Medulla oblongata (tissue), 1 donor: ENCODE data around the gene ARHGEF35.
"Not testable (repeated sequence)": the region's sequence is repeated elsewhere in the genome, so short reads cannot be mapped to it uniquely, and the experiment has no call there.

ENCODE experiments used
- DNase-seq: peaks from one replicate; pipeline ENCODE4 v3.0.0-alpha.2; 2015; ENCODE audit errors: extremely low spot score

Gene ARHGEF35

DNA sequence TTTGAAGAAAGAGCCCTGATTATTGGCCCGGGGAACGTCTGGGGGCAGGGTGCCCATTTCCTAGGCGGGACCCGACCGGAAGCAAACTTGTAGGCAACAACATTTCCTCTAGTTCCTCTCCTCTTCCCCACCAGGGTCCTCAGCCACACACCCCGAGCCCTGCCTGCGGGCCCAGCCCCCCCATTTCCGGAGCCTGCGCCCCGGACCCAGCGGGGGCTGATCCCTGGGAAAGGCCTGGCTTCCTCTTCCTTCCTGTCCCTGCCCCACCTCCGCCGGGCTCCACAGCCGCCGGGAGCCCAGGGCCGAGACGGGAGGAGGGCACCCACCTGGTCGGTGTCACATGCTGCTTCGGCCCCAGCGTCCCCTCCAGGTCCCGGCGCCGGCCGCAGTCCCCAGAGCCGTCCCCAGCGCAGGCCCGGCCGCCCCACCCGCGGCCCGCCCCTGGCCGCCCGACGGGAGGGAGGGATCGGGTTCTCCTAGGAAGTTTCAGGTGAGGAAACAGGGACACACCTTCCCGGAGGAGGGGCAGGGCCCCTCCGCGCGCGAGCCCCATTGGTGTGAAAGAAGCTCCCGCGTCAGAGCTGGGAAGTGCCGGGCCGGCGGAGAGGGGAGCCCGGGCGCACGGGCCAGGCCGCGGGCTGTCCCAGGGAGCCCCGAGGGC lies at the start of gene ARHGEF35:
Gene ARHGEF35, minus strand, starts transcription at position 622 of the 661 bp plus-strand sequence. CDS start 7,450 bp downstream, outside the sequence.
- not testable (repeated sequence) for DNase-seq

DNA sequence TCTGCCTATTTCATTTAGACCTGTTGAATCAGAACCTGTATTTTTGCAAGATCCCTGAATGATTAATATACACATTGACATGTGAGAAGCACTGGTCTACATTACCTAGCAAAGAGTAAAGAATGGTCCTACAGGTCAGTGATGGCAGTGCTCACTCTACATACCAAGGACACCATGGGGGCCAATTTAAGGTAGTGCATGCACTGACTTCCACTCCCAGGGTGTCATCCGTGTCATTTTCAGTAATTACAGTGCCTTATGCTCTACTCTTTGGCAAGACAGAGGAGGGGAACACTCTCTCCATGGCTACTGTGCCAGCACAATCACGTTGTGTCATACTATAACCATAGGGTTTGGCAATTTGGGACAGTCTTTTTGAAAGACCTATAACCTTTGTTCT lies 49.7 kb upstream of the ARHGEF35 start:
- not testable (repeated sequence) for DNase-seq

- DNase-seq, result not testable (repeated sequence)
These were observed 43.7 kb upstream of the ARHGEF35 start, which contains the start of gene OR2A42 for GRCh38 chr7:144239365-144239764. Gene OR2A42 (minus strand): TSS chr7:144239605. CDS start chr7:144232843, 6,762 bp downstream.

GRCh38 chr7:144238530-144239082 lies 43.0 kb upstream of the ARHGEF35 start:
- not testable (repeated sequence) for DNase-seq

- DNase-seq, result not testable (repeated sequence)
These were observed 37.4 kb upstream of the ARHGEF35 start for GRCh38 chr7:144233039-144233438.

- not testable (repeated sequence) for DNase-seq
These were observed 35.4 kb upstream of the ARHGEF35 start for GRCh38 chr7:144231027-144231426.

GRCh38 chr7:144228810-144229209 lies 33.2 kb upstream of the ARHGEF35 start:
- not testable (repeated sequence) for DNase-seq

DNA sequence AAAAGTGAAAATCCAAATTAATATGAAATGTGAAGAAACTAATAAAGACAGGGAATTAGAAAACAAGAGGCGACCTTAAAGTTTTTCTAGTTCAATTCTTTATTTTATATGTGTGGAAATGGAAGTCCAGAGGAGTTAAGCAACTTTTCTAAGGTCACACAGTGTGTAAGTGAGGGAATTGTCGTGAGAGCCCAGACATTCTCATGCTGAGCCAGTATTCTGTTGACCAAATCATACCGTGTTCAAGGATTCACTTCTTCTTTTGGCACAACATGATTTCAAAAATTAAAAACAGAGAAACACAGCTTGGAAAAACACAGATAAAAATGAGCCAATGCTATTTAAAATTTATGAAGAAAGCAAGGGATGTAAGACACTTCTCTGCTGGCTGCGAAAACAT lies 31.2 kb upstream of the ARHGEF35 start:
- DNase-seq, result not testable (repeated sequence)

DNA sequence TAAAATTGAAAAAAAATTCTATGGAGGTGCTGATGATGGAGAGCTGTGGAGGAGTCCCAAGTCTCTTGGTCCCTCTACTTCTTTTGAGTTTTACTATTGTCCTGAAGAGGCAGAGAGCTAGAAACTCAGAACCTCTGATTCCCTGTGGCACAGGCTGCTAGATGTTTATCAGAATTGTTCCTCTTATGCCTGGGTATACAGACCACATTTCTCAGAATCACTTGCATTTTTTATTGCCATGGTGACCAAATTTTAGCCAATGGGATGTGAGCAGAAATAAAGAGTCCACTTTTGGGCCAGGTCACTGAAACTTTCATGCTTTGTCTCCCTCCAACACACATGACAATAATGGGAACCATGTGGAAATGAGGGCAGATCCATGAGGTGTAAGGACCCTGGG lies 28.0 kb upstream of the ARHGEF35 start:
- DNase-seq, result not testable (repeated sequence)

DNA sequence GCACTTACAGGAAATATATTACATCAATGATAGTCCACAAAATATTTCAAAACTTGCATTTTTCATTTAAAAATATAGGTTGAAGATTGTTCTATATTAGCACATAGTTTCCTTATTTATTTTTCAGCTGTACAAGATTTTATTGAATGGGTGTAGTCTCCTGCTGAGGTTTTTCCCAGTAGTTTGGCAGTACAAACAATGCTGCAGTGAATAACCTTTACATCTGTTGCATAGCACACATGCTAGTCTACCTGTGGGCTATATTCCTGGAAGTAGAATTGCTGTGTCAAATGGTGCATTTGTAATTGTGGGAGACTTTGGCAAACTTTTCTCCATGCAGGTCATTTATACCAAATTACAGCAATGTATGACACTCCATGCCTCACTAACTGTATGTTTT lies 24.9 kb upstream of the ARHGEF35 start:
- DNase-seq, result not testable (repeated sequence)

DNA sequence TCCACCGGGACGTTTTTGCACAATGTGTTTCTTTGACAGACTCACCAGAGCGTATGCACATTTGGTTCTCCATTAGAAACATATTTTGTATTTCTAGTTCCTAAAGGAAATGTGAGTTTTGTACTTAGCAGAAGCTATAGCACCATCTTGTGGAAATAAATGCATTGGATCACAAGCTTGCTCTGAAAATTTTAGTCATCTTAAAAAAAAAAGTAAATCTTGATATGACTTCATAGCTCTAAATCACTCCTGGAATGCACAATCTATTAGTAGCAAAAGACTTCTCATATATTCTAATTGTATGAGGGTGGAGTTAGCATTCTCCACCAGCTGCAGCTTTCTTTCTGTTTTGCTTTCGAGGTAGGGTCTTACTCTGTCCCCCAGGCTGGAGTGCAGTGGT lies 23.5 kb upstream of the ARHGEF35 start:
- not testable (repeated sequence) for DNase-seq

DNA sequence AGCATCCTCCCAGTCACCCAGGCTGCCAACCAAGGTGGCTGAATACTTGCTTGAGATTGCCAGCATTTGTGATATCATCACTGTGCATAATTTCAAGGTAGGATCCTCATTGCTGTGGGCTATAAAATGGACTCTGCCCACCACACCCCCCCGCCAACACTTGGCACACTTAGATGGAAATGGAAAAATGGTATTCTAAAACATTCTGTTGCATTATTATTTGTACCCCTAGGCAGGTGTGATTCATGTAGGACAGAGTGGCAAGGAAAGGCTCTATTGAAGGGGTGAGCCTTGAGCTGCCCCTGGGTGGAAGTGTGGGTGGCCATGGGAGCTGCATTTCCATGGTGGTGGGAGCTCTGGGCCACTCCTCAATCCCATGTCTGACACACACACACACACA lies 22.9 kb upstream of the ARHGEF35 start:
- not testable (repeated sequence) for DNase-seq

GRCh38 chr7:144217200-144217599 lies 21.6 kb upstream of the ARHGEF35 start:
- not testable (repeated sequence) for DNase-seq

- not testable (repeated sequence) for DNase-seq
These were observed 9.7 kb upstream of the ARHGEF35 start for GRCh38 chr7:144205306-144205705.

- DNase-seq, result not testable (repeated sequence)
These were observed 7.5 kb upstream of the ARHGEF35 start for GRCh38 chr7:144203086-144203485.

- DNase-seq, result not testable (repeated sequence)
These were observed 6.3 kb upstream of the ARHGEF35 start for GRCh38 chr7:144201978-144202377.

- not testable (repeated sequence) for DNase-seq
These were observed 3.3 kb upstream of the ARHGEF35 start for GRCh38 chr7:144198934-144199333.

DNA sequence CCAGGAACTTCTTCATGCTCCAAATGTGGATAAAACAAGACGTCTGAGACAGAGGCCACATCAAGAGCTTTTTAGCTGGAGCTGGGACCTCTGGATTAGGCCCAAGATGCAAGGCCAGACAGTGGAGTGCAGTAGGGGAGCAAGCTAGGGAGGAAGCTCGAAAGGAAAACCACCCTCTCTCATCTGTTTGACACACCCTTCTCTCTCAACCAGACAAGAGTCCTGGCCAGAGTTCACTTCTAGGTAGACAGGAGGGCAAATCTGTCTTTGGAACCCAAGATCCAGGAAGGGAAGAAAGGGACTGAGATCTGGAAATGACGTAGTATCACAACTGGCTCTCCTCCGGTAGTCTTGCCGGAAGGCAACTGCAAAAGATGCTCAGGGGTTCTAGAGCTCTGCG lies 1.2 kb downstream of the ARHGEF35 start:
- not testable (repeated sequence) for DNase-seq

DNA sequence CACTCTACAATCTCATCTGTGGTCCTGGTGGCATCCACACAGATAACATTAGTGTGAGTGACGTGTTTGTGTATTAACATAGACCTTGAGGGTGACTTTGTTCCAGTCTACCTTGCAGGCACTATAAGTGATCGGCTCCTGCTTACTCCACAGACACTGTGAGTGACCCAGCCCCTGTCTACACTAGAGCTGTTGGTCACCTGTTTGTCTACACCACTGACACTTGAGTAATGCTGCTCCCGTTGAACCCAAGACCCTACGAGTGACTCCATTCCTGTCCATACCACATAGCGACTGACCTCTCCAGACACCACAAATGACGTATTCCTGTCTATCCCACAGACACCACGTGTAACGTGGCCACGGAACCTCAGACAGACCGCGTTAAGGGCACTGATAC lies 1.9 kb downstream of the ARHGEF35 start:
- DNase-seq, result not testable (repeated sequence)

DNA sequence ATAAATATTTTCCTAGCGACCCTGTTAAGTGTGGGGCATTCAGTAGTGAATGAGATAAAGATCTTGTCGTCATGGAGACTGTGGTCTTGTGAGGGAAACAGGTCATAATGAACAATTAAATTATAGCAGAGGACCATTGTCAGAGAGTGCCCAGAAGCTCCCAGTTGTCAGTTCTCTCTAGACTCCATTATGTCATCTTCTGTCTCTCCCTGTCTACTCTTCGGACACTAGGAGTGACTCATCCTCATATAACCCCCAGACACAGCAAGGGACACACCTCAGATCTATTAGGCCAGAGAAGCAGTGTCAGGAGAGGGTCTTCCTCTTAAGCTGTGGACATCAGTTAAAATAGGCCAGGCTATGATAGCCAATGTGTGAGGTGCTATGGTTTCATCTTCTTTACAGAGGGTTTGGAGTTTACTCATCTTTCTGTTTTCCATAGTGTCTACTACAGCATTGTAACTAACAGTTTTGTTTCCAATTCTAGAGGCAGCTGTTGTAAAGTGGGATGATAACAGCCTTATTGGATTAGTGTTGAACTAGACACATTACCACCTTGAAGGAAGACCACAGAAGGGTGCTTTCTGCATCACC lies 7.0 kb downstream of the ARHGEF35 start:
- DNase-seq, result not testable (repeated sequence)

DNA sequence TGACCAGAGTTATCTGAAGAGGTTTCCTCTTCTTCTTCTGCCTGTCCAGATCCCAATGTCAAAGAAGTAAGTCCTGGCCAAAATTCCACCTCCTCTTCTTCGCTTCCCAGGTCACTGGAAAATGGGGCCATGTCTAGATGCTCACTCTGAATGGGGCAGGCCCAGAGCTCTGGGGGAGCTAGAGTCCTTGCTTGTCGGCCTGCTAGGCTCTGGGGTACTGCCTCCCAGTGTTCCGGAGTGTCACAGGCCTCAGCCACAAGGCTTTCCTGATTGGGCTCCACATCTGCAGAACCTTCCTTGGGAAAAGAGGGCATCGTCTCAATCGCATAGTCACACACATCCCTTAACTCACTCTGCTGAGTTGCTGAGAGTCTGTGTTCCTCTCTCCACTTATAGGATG lies 7.8 kb downstream of the ARHGEF35 start:
- DNase-seq, result not testable (repeated sequence)

GRCh38 chr7:144183166-144183565 lies 12.5 kb downstream of the ARHGEF35 start, which contains the start of gene CTAGE4:
Gene CTAGE4 (plus strand): TSS chr7:144183466. CDS start chr7:144183504, 38 bp downstream.
- DNase-seq, result not testable (repeated sequence)

DNA sequence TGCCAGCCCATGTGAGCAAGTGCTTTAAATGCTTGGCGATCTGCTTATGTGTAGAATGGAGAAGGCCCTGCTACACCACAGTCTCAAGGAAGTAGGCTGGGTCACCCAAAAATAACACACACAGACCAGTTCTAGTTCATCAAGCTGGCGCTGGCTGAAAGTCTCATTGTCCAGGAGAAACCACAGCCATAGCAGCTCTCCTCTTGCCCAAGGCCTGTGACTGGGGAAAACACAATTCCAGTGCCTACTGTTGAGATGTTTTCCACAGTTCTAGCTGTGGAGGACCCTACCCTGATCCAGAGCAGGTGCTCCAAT lies 16.5 kb downstream of the ARHGEF35 start:
- DNase-seq, result not testable (repeated sequence)
